ENCODE measurements around the gene APBA2.

APBA2 gene

GRCh38 chr15:29121369-29121656 lies 235.5 kb downstream of the APBA2 start:
- Histone ChIP-seq H3K4me1 (ENCODE audit: insufficient read depth, low read length, poor library complexity, severe bottlenecking) (peaks cover 9% of the 10 kb centered on the region), H3K9me3 (ENCODE audit: insufficient read depth, low read depth, low read length) (no peaks in the 10 kb centered on the region), H3K4me3 (ENCODE audit: low read length, poor library complexity, severe bottlenecking) (no peak overlapping the region), H3K36me3 (ENCODE audit: insufficient read depth, low read length) (no peaks in the 10 kb centered on the region), H2AFZ (ENCODE audit: low read length) (no peak overlapping the region), H3K27me3 (ENCODE audit: insufficient read depth, low read length, poor library complexity, severe bottlenecking) (no peaks in the 10 kb centered on the region), H3K9ac (ENCODE audit: low read depth, low read length, poor library complexity, severe bottlenecking) (no peak overlapping the region), H3K4me2 (ENCODE audit: low read depth, low read length, poor library complexity, severe bottlenecking) (no peak overlapping the region), H3F3A (ENCODE audit: low read depth) (no peaks in the 10 kb centered on the region), H4K20me1 (ENCODE audit: insufficient read depth, low read length, poor library complexity, severe bottlenecking) (no peaks in the 10 kb centered on the region), H3K79me2 (ENCODE audit: insufficient read depth, low read length) (no peaks in the 10 kb centered on the region), H3K9me2 (replicated peaks; ENCODE audit: low read depth, low read length) (no peaks in the 10 kb centered on the region)
- no peak for TF ChIP-seq EZH2phosphoT487 (IDR thresholded peaks at IDR 0.05; ENCODE audit: borderline replicate concordance)
- TF ChIP-seq, protein P1, sequence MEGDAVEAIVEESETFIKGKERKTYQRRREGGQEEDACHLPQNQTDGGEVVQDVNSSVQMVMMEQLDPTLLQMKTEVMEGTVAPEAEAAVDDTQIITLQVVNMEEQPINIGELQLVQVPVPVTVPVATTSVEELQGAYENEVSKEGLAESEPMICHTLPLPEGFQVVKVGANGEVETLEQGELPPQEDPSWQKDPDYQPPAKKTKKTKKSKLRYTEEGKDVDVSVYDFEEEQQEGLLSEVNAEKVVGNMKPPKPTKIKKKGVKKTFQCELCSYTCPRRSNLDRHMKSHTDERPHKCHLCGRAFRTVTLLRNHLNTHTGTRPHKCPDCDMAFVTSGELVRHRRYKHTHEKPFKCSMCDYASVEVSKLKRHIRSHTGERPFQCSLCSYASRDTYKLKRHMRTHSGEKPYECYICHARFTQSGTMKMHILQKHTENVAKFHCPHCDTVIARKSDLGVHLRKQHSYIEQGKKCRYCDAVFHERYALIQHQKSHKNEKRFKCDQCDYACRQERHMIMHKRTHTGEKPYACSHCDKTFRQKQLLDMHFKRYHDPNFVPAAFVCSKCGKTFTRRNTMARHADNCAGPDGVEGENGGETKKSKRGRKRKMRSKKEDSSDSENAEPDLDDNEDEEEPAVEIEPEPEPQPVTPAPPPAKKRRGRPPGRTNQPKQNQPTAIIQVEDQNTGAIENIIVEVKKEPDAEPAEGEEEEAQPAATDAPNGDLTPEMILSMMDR (conservative IDR thresholded peaks at IDR 0.05; ENCODE audit: low read length): no peak

GRCh38 chr15:29121907-29122306 lies 236.1 kb downstream of the APBA2 start:
- H2AFZ ChIP-seq (ENCODE audit: low read length): no peak overlapping the region
- H3K27me3 ChIP-seq (ENCODE audit: insufficient read depth, low read length, poor library complexity, severe bottlenecking): no peaks in the 10 kb centered on the region
- no peaks in the 10 kb centered on the region for H3K36me3 ChIP-seq (ENCODE audit: insufficient read depth, low read length)
- no peaks in the 10 kb centered on the region for H4K20me1 ChIP-seq (ENCODE audit: insufficient read depth, low read length, poor library complexity, severe bottlenecking)
- H3K4me2 ChIP-seq (ENCODE audit: low read depth, low read length, poor library complexity, severe bottlenecking): no peak overlapping the region
- H3K79me2 ChIP-seq (ENCODE audit: insufficient read depth, low read length): no peaks in the 10 kb centered on the region
- no peaks in the 10 kb centered on the region for H3K9me2 ChIP-seq (replicated peaks; ENCODE audit: low read depth, low read length)
- no peak for TF ChIP-seq EZH2phosphoT487 (IDR thresholded peaks at IDR 0.05; ENCODE audit: borderline replicate concordance)
- TF ChIP-seq, protein P1 (conservative IDR thresholded peaks at IDR 0.05; ENCODE audit: low read length): no peak
- H3F3A ChIP-seq (ENCODE audit: low read depth): no peaks in the 10 kb centered on the region
- no peak overlapping the region for H3K9ac ChIP-seq (ENCODE audit: low read depth, low read length, poor library complexity, severe bottlenecking)
- no peaks in the 10 kb centered on the region for H3K9me3 ChIP-seq (ENCODE audit: insufficient read depth, low read depth, low read length)
- peaks cover 9% of the 10 kb centered on the region for H3K4me1 ChIP-seq (ENCODE audit: insufficient read depth, low read length, poor library complexity, severe bottlenecking)
- H3K4me3 ChIP-seq (ENCODE audit: low read length, poor library complexity, severe bottlenecking): no peak overlapping the region

GRCh38 chr15:29122506-29122905 lies 236.7 kb downstream of the APBA2 start:
- TF ChIP-seq, protein P1 (conservative IDR thresholded peaks at IDR 0.05; ENCODE audit: low read length): no peak
- TF ChIP-seq EZH2phosphoT487 (IDR thresholded peaks at IDR 0.05; ENCODE audit: borderline replicate concordance): no peak
- no peaks in the 10 kb centered on the region for H3F3A ChIP-seq (ENCODE audit: low read depth)
- H3K4me1 ChIP-seq (ENCODE audit: insufficient read depth, low read length, poor library complexity, severe bottlenecking): peaks cover 9% of the 10 kb centered on the region
- H3K4me2 ChIP-seq (ENCODE audit: low read depth, low read length, poor library complexity, severe bottlenecking): no peak overlapping the region
- H3K27me3 ChIP-seq (ENCODE audit: insufficient read depth, low read length, poor library complexity, severe bottlenecking): no peaks in the 10 kb centered on the region
- H3K9me3 ChIP-seq (ENCODE audit: insufficient read depth, low read depth, low read length): no peaks in the 10 kb centered on the region
- no peak overlapping the region for H3K9ac ChIP-seq (ENCODE audit: low read depth, low read length, poor library complexity, severe bottlenecking)
- H3K36me3 ChIP-seq (ENCODE audit: insufficient read depth, low read length): no peaks in the 10 kb centered on the region
- H2AFZ ChIP-seq (ENCODE audit: low read length): no peak overlapping the region
- no peak overlapping the region for H3K4me3 ChIP-seq (ENCODE audit: low read length, poor library complexity, severe bottlenecking)
- H4K20me1 ChIP-seq (ENCODE audit: insufficient read depth, low read length, poor library complexity, severe bottlenecking): no peaks in the 10 kb centered on the region
- H3K9me2 ChIP-seq (replicated peaks; ENCODE audit: low read depth, low read length): no peaks in the 10 kb centered on the region
- no peaks in the 10 kb centered on the region for H3K79me2 ChIP-seq (ENCODE audit: insufficient read depth, low read length)
